ENCODE results near the gene HPS6. TPM values are rescaled to one million over a fixed set of nuclear protein-coding genes. Genes with fewer than 3 reads are reported as not detected.
A peak's percentile ranks its signal among the peaks of the same experiment; 100 is the strongest.

HPS6 gene
- total RNA-seq, 1 donor from 2014 or later, result 22.8 TPM

GRCh38 chr10:102113261-102113955, 48.3 kb downstream of the HPS6 start:
- Mint-ChIP-seq H3K36me3 (ENCODE audit: low read depth) (peaks cover 34% of the 10 kb centered on the region), H3K27me3 (no peaks in the 10 kb centered on the region), H3K4me1 (peaks cover 50% of the 10 kb centered on the region), H3K4me3 (peak overlapping the region; percentile 79), H3K9me3 (no peaks in the 10 kb centered on the region), H3K27ac (peak overlapping the region; percentile 35)
- TF ChIP-seq CTCF (IDR thresholded peaks at IDR 0.05), result no peak
- ATAC-seq (ENCODE audit: low read depth) (no peak), DNase-seq (no peak)
- intact Hi-C loops (cut with micrococcal nuclease), result no loop called here
- CTCF ChIA-PET, result interaction anchor here (0.6 kb wide), 1 partner anchor 229 kb away, joined by 3 read pairs; no protein-coding TSS in a partner anchor
- POLR2A ChIA-PET, result interaction anchor here (0.6 to 1.1 kb wide), 7 partner anchors 9 to 1005 kb away, joined by 3 to 7 read pairs (median 3); partner anchors contain the start of gene PPRC1

- DNase-seq (peak; percentile 34), ATAC-seq (ENCODE audit: low read depth) (peak; percentile 15)
- no peak for TF ChIP-seq CTCF (IDR thresholded peaks at IDR 0.05)
- Mint-ChIP-seq H3K36me3 (ENCODE audit: low read depth) (peaks cover 26% of the 10 kb centered on the region), H3K27me3 (no peaks in the 10 kb centered on the region), H3K4me1 (peaks cover 58% of the 10 kb centered on the region), H3K9me3 (no peaks in the 10 kb centered on the region), H3K4me3 (peak overlapping the region; percentile 91), H3K27ac (no peak overlapping the region)
- ChIA-PET CTCF (interaction anchor here (0.8 to 1.5 kb wide), 4 partner anchors 10 to 598 kb away, joined by 3 to 7 read pairs (median 3); no protein-coding TSS in a partner anchor), POLR2A (interaction anchor here (0.6 to 1.8 kb wide), 11 partner anchors 12 to 311 kb away, joined by 3 to 11 read pairs (median 5); partner anchors contain the start of genes ARMH3, NOLC1, OGA and PPRC1)
- intact Hi-C loops (cut with micrococcal nuclease), result no loop called here
Measured at GRCh38 chr10:102113956-102114857, 49.1 kb downstream of the HPS6 start.

GRCh38 chr10:102114861-102115618, 49.9 kb downstream of the HPS6 start:
- peak overlapping the region; percentile 94 for H3K27ac Mint-ChIP-seq
- peak overlapping the region; percentile 91 for H3K4me3 Mint-ChIP-seq
- H3K36me3 Mint-ChIP-seq (ENCODE audit: low read depth), result peaks cover 18% of the 10 kb centered on the region
- no peaks in the 10 kb centered on the region for H3K9me3 Mint-ChIP-seq
- TF ChIP-seq CTCF (IDR thresholded peaks at IDR 0.05), result no peak
- ATAC-seq (ENCODE audit: low read depth), result peak; percentile 78
- no peaks in the 10 kb centered on the region for H3K27me3 Mint-ChIP-seq
- POLR2A ChIA-PET, result interaction anchor here (0.5 to 1.8 kb wide), 12 partner anchors 11 to 1066 kb away, joined by 3 to 11 read pairs (median 4); partner anchors contain the start of genes ARMH3, NOLC1 and OGA
- intact Hi-C loops (cut with micrococcal nuclease), result loop anchor here (1.0 to 5.0 kb wide), 4 partner anchors 17 to 527 kb away; partner anchors contain the start of genes HPS6, NPM3 and TRIM8
- CTCF ChIA-PET, result interaction anchor here (0.8 to 1.5 kb wide), 6 partner anchors 11 to 597 kb away, joined by 3 to 7 read pairs (median 3); no protein-coding TSS in a partner anchor
- peaks cover 62% of the 10 kb centered on the region for H3K4me1 Mint-ChIP-seq
- DNase-seq, result peak; percentile 70

- Mint-ChIP-seq H3K27ac (peak overlapping the region; percentile 94), H3K4me3 (peak overlapping the region; percentile 91), H3K9me3 (no peaks in the 10 kb centered on the region), H3K27me3 (no peaks in the 10 kb centered on the region), H3K4me1 (peaks cover 62% of the 10 kb centered on the region), H3K36me3 (ENCODE audit: low read depth) (peaks cover 12% of the 10 kb centered on the region)
- no peak for DNase-seq
- ChIA-PET CTCF (interaction anchor here (1.1 to 1.5 kb wide), 4 partner anchors 43 to 596 kb away, joined by 3 to 7 read pairs (median 3); no protein-coding TSS in a partner anchor), POLR2A (interaction anchor here (0.7 to 1.8 kb wide), 4 partner anchors 35 to 279 kb away, joined by 3 to 11 read pairs (median 6); partner anchors contain the start of gene NOLC1)
- ATAC-seq (ENCODE audit: low read depth), result no peak
- intact Hi-C loops (cut with micrococcal nuclease), result loop anchor here (1.0 to 5.0 kb wide), 4 partner anchors 17 to 527 kb away; partner anchors contain the start of genes HPS6, NPM3 and TRIM8
- TF ChIP-seq CTCF (IDR thresholded peaks at IDR 0.05), result no peak
Measured at GRCh38 chr10:102115775-102116174, 50.6 kb downstream of the HPS6 start.

Measured in activated B cell treated with CpG ODN at 0.5 μM for 24 hours (primary cell).